ENCODE results near the gene KRT86.

Gene KRT86

GRCh38 chr12:52263761-52264434 lies 10.5 kb upstream of the KRT86 start:
- no peak overlapping the region for H3K27ac ChIP-seq (ENCODE audit: extremely low read depth, low read depth, low read length)
- CTCF ChIA-PET, result interaction anchor here (0.9 to 10.0 kb wide), 5 partner anchors 13 to 107 kb away, joined by 3 to 98 read pairs (median 4); no protein-coding TSS in a partner anchor
- H3K9me3 ChIP-seq (ENCODE audit: control insufficient read depth, insufficient read depth, low read depth, low read length), result no peaks in the 10 kb centered on the region
- H3K4me1 ChIP-seq (ENCODE audit: control insufficient read depth, insufficient read depth, low read length), result peaks cover 18% of the 10 kb centered on the region
- POLR2A ChIA-PET, result no interaction called here
- H3K36me3 ChIP-seq (ENCODE audit: control insufficient read depth in 2 of 2, insufficient read depth in 1 of 2, low read length in 2 of 2), result no peaks in the 10 kb centered on the region
- TF ChIP-seq ZFP69B (tag by site-specific recombination; IDR thresholded peaks at IDR 0.05), result no peak
- TF ChIP-seq ZNF776 (tag by site-specific recombination; IDR thresholded peaks at IDR 0.05; ENCODE audit: borderline replicate concordance), result no peak
- no peak for TF ChIP-seq TRIM28 (IDR thresholded peaks at IDR 0.05; ENCODE audit: borderline replicate concordance, low read length)
- TF ChIP-seq KLF16 (tag by site-specific recombination; IDR thresholded peaks at IDR 0.05), result no peak
- no peak for TF ChIP-seq ZNF639 (tag by site-specific recombination; IDR thresholded peaks at IDR 0.05)
- TF ChIP-seq PBX3 (CRISPR knock-in tag; IDR thresholded peaks at IDR 0.05), result no peak
- no peak overlapping the region for H3K4me3 ChIP-seq (ENCODE audit: low read depth, low read length)

- TF ChIP-seq MZF1 (tag by site-specific recombination; IDR thresholded peaks at IDR 0.05; ENCODE audit: borderline replicate concordance) (no peak), SALL2 (tag by site-specific recombination; IDR thresholded peaks at IDR 0.05; ENCODE audit: borderline replicate concordance) (no peak), REST (tag by site-specific recombination; IDR thresholded peaks at IDR 0.05) (no peak)
- CTCF ChIA-PET, result interaction anchor here (0.7 to 10.0 kb wide), 5 partner anchors 14 to 51 kb away, joined by 3 to 98 read pairs (median 3); no protein-coding TSS in a partner anchor
- Histone ChIP-seq H3K9me3 (ENCODE audit: control insufficient read depth, insufficient read depth, low read depth, low read length) (no peaks in the 10 kb centered on the region), H3K4me1 (ENCODE audit: control insufficient read depth, insufficient read depth, low read length) (peaks cover 18% of the 10 kb centered on the region), H3K27ac (ENCODE audit: extremely low read depth, low read depth, low read length) (no peak overlapping the region), H3K36me3 (ENCODE audit: control insufficient read depth in 2 of 2, insufficient read depth in 1 of 2, low read length in 2 of 2) (no peaks in the 10 kb centered on the region), H3K4me3 (ENCODE audit: low read depth, low read length) (no peak overlapping the region)
- POLR2A ChIA-PET, result no interaction called here
These were observed 10.0 kb upstream of the KRT86 start for GRCh38 chr12:52264435-52264825.

- H3K4me1 ChIP-seq (ENCODE audit: control insufficient read depth, insufficient read depth, low read length), result peaks cover 6% of the 10 kb centered on the region
- no peaks in the 10 kb centered on the region for H3K36me3 ChIP-seq (ENCODE audit: control insufficient read depth in 2 of 2, insufficient read depth in 1 of 2, low read length in 2 of 2)
- no peak for TF ChIP-seq ZNF488 (tag by site-specific recombination; IDR thresholded peaks at IDR 0.05)
- H3K9me3 ChIP-seq (ENCODE audit: control insufficient read depth, insufficient read depth, low read depth, low read length), result no peaks in the 10 kb centered on the region
- CTCF ChIA-PET, result interaction anchor here (0.6 to 10.0 kb wide), 6 partner anchors 12 to 307 kb away, joined by 3 to 98 read pairs (median 5); partner anchors contain the start of gene KRT74
- H3K4me3 ChIP-seq (ENCODE audit: low read depth, low read length), result no peak overlapping the region
- H3K27ac ChIP-seq (ENCODE audit: extremely low read depth, low read depth, low read length), result no peak overlapping the region
- POLR2A ChIA-PET, result no interaction called here
These were observed 7.9 kb upstream of the KRT86 start for GRCh38 chr12:52266514-52266913.
